Measurements from ENCODE around the gene OR2L3. TPM values are rescaled to one million over a fixed set of nuclear protein-coding genes. Genes with fewer than 3 reads are reported as not detected.

OR2L3 gene
- total and polyA plus RNA-seq, 12 donors, result 0.17 TPM; not detected in 11

DNA sequence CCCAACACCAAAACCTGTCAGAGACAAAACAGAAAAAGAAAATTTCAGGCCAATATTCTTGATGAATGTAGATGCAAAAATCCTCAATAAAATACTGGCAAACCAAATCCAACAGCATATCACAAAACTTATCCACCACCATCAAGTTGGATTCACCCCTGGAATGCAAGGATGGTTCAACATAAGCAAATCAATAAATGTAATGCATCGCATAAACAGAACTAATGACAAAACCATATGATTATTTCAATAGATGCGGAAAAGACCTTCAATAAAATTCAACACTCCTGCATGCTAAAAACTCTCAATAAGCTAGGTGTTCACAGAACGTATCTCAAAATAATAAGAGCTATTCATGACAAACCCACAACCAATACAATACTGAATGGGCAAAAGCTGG, 37.0 kb upstream of the OR2L3 start:
- DNase-seq, result no peak
- no peak for TF ChIP-seq POLR2A (IDR thresholded peaks at IDR 0.05)
- TF ChIP-seq, protein P1, sequence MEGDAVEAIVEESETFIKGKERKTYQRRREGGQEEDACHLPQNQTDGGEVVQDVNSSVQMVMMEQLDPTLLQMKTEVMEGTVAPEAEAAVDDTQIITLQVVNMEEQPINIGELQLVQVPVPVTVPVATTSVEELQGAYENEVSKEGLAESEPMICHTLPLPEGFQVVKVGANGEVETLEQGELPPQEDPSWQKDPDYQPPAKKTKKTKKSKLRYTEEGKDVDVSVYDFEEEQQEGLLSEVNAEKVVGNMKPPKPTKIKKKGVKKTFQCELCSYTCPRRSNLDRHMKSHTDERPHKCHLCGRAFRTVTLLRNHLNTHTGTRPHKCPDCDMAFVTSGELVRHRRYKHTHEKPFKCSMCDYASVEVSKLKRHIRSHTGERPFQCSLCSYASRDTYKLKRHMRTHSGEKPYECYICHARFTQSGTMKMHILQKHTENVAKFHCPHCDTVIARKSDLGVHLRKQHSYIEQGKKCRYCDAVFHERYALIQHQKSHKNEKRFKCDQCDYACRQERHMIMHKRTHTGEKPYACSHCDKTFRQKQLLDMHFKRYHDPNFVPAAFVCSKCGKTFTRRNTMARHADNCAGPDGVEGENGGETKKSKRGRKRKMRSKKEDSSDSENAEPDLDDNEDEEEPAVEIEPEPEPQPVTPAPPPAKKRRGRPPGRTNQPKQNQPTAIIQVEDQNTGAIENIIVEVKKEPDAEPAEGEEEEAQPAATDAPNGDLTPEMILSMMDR (IDR thresholded peaks at IDR 0.05), result no peak
- WGBS, 4 donors, result 72 to 84% (median 76%) methylated on average over 3 of the region's 3 CpGs

DNA sequence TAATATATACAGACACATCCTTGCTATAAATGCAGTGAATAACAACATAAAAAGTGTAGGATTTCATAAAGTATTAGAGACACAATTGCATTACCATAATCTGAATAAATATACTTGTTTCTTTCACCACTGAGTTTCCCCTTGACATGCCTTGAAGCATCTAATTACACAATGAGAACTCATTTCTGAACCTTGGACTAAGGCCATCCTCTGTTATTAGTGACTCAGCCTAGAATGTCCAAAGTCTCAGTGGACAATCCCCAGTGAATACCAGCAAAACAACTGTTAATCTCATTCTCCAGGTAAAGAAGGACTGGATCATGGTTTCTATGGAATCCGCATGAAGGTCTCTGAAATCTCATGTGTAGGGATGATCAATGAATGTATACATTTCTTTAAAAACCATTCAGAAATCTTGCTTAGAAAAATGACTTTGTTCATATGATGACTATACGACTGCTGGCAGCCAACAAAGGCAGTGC, 33.4 kb upstream of the OR2L3 start, which contains the start of gene OR2L5:
Gene OR2L5, plus strand, starts transcription at position 432 of the 482 bp plus-strand sequence. CDS start 8,288 bp downstream, outside the sequence.
- Histone ChIP-seq H3K9me3 (replicated peaks in 1 of 3) (peaks cover 0 to 8% (median 0%) of the 10 kb centered on the region in 3 donors), H3K36me3 (replicated peaks in 1 of 2) (no peaks in the 10 kb centered on the region), H3K27ac (no peak within 1 kb of the TSS), H3K4me1 (replicated peaks in 1 of 2) (no peaks in the 10 kb centered on the region), H3K27me3 (no peaks in the 10 kb centered on the region), H3K4me3 (no peak within 1 kb of the TSS)
- no peak for DNase-seq
- intact Hi-C loops (cut with DNase I), result no loop called here
- 82 to 84% (median 83%) methylated on average over 2 of the region's 2 CpGs for WGBS, 4 donors
- TF ChIP-seq POLR2A (IDR thresholded peaks at IDR 0.05), result no peak
- TF ChIP-seq, protein P1 (IDR thresholded peaks at IDR 0.05), result no peak

More for the DNA sequence above, 37.0 kb upstream of the OR2L3 start:
- Histone ChIP-seq H3K4me3 (no peak overlapping the region), H3K9me3 (replicated peaks in 1 of 3) (peaks cover 0 to 8% (median 0%) of the 10 kb centered on the region in 3 donors), H3K4me1 (replicated peaks in 1 of 2) (no peaks in the 10 kb centered on the region), H3K27ac (no peak overlapping the region), H3K36me3 (replicated peaks in 1 of 2) (no peaks in the 10 kb centered on the region), H3K27me3 (no peaks in the 10 kb centered on the region)
- intact Hi-C loops (cut with DNase I), result no loop called here

DNA sequence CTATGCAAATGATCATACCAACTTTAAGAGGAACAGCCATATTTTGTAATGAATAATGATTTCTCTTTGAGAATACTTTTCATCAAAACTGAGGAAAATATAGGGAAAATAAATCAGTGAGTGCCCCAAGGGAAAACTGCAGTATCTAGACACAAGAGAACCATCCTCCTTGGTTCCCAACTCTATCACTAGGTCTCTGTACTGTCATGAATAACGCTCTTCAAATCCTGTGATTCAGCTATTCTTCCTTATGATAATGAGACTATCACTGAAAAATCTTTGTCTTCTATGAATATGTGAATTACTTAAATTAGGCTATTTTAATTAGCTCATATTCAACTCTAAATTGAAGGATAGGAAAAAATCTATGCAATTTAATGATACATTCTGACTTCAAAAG, 30.8 kb upstream of the OR2L3 start:
- DNase-seq, result no peak
- H3K9me3 ChIP-seq (replicated peaks in 1 of 3), result no peaks in the 10 kb centered on the region
- no peak overlapping the region for H3K27ac ChIP-seq
- no peaks in the 10 kb centered on the region for H3K27me3 ChIP-seq
- intact Hi-C loops (cut with DNase I), result no loop called here
- 41 to 69% (median 68%) methylated on average over 1 of the region's 1 CpG for WGBS, 4 donors
- H3K4me3 ChIP-seq, result no peak overlapping the region
- H3K36me3 ChIP-seq (replicated peaks in 1 of 2), result no peaks in the 10 kb centered on the region
- H3K4me1 ChIP-seq (replicated peaks in 1 of 2), result no peaks in the 10 kb centered on the region
- TF ChIP-seq, protein P1 (IDR thresholded peaks at IDR 0.05), result no peak
- no peak for TF ChIP-seq POLR2A (IDR thresholded peaks at IDR 0.05)

DNA sequence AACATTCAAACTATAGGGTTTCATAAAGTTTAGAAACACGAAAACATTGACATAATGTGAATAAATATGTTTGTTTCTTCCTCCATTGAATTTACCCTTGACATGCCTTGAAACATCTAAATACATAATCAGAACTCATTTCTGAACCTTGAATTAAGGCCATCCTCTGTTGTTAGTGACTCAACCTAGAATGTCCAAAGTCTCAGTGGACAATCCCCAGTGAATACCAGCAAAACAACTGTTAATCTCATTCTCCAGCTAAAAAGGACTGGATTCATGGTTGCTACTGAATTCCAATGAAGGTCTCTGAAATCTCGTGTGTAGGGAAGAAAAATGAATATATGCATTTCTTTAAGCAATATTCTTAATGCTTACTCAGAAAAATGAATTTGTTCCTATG, 16.9 kb upstream of the OR2L3 start, which contains the start of gene OR2L2:
Gene OR2L2, plus strand, starts transcription at position 301 of the 400 bp plus-strand sequence. CDS start 8,198 bp downstream, outside the sequence.
- 32 to 51% (median 42%) methylated on average over 2 of the region's 2 CpGs for WGBS, 4 donors
- TF ChIP-seq POLR2A (IDR thresholded peaks at IDR 0.05), result no peak
- TF ChIP-seq, protein P1 (IDR thresholded peaks at IDR 0.05), result no peak

More for the DNA sequence above, 16.9 kb upstream of the OR2L3 start, which contains the start of gene OR2L2:
- intact Hi-C loops (cut with DNase I), result no loop called here
- Histone ChIP-seq H3K4me1 (replicated peaks in 1 of 2) (no peaks in the 10 kb centered on the region), H3K27me3 (no peaks in the 10 kb centered on the region), H3K36me3 (replicated peaks in 1 of 2) (no peaks in the 10 kb centered on the region), H3K9me3 (replicated peaks in 1 of 3) (no peaks in the 10 kb centered on the region), H3K4me3 (no peak within 1 kb of the TSS), H3K27ac (no peak within 1 kb of the TSS)
- no peak for DNase-seq

Measured in adrenal gland (tissue), 12 donors.